Fibroblast of lung (primary cell): ENCODE data around the gene ZNF792. TPM values are rescaled to one million over a fixed set of nuclear protein-coding genes. Genes with fewer than 3 reads are reported as not detected.

Experiments used
- DNase-seq, 2 donors: peaks; one replicate each; pipeline versions ENCODE4 v3.0.0 to v3.0.0-alpha.2; 2010; ENCODE audit warnings: low read depth in 2 of 2
- H2AFZ ChIP-seq: 2 replicates; pipeline ENCODE4 v1.5.1; 2012; ENCODE audit warnings: low read length, control low read depth, inconsistent platforms
- H3K27ac ChIP-seq: 2 replicates; pipeline ENCODE4 v1.5.1; 2011; ENCODE audit warnings: low read length, control low read depth; ENCODE audit not compliant: insufficient read depth
- H3K27me3 ChIP-seq: 2 replicates; pipeline ENCODE4 v1.5.1; 2011; ENCODE audit warnings: mild to moderate bottlenecking, low read length; ENCODE audit not compliant: control insufficient read depth, insufficient read depth
- H3K36me3 ChIP-seq: 2 replicates; pipeline ENCODE4 v1.5.1; 2011; ENCODE audit warnings: low read length; ENCODE audit not compliant: control insufficient read depth, insufficient read depth
- H3K4me1 ChIP-seq: 2 replicates; pipeline ENCODE4 v1.5.1; 2011; ENCODE audit warnings: low read length; ENCODE audit not compliant: control insufficient read depth, insufficient read depth; ENCODE audit errors: extremely low read depth
- H3K4me2 ChIP-seq: 2 replicates; pipeline ENCODE4 v1.5.1; 2011; ENCODE audit warnings: low read length, control low read depth; ENCODE audit not compliant: insufficient read depth; ENCODE audit errors: extremely low read depth
- H3K4me3 ChIP-seq, 4 experiments: fragments of 200-600 bp in 1 of 4; sonication (generic) in 1 of 4; replicated peaks in 1 of 4; 2 replicates each; pipeline ENCODE4 v1.5.1; 2011 to 2016; ENCODE audit warnings: low read length in 4 of 4, low read depth in 3 of 4, mild to moderate bottlenecking in 3 of 4, control low read depth in 2 of 4, inconsistent platforms in 1 of 4, mixed read lengths in 1 of 4; ENCODE audit not compliant: insufficient read depth in 1 of 4; ENCODE audit errors: control extremely low read depth in 1 of 4
- H3K79me2 ChIP-seq: 2 replicates; pipeline ENCODE4 v1.5.1; 2012; ENCODE audit warnings: mild to moderate bottlenecking, low read length, inconsistent platforms; ENCODE audit not compliant: control insufficient read depth, insufficient read depth
- H3K9ac ChIP-seq: 2 replicates; pipeline ENCODE4 v1.5.1; 2011; ENCODE audit warnings: mild to moderate bottlenecking, low read length, control low read depth; ENCODE audit not compliant: insufficient read depth
- H3K9me3 ChIP-seq: 2 replicates; pipeline ENCODE4 v1.5.1; 2012; ENCODE audit warnings: low read depth, low read length; ENCODE audit not compliant: control insufficient read depth, insufficient read depth
- H4K20me1 ChIP-seq: 2 replicates; pipeline ENCODE4 v1.5.1; 2011; ENCODE audit warnings: low read length; ENCODE audit not compliant: control insufficient read depth, insufficient read depth; ENCODE audit errors: extremely low read depth
- EZH2 ChIP-seq: IDR thresholded peaks from 2 replicates; pipeline ENCODE4 v1.5.1; 2012; ENCODE audit warnings: low read length, control low read depth, mild to moderate bottlenecking; ENCODE audit errors: missing control alignments
- polyA plus RNA-seq, 2 donors: library from polyadenylated mRNA; depleted of rRNA in 1 of 2; stranded (reverse) in 1 of 2; unstranded in 1 of 2; fragments of >200 nt; gene quantifications; 2 replicates each; pipeline ENCODE4 v1.2.1, GENCODE V29; 2011 to 2012; ENCODE audit warnings: missing spikeins in 1 of 2
- total RNA-seq: library from RNA; depleted of rRNA; stranded (reverse); fragments of >200 nt; gene quantifications from 2 replicates; pipeline ENCODE4 v1.2.1, GENCODE V29; 2014
- TF ChIP-seq, protein P1 (sequence below), 2 donors: IDR thresholded peaks in 1 of 2; conservative IDR thresholded peaks in 1 of 2; 1 replicate in 1 of 2; 2 replicates in 1 of 2; pipeline ENCODE4 v1.5.1; 2011 to 2012; ENCODE audit warnings: low read length in 2 of 2, control low read depth in 1 of 2, inconsistent platforms in 1 of 2, low read depth in 1 of 2, mild to moderate bottlenecking in 1 of 2

The ZNF792 gene
- total and polyA plus RNA-seq, 2 donors (not counting 1 experiment from before 2014, with no cell fraction given): 1.7 to 5.0 TPM

DNA sequence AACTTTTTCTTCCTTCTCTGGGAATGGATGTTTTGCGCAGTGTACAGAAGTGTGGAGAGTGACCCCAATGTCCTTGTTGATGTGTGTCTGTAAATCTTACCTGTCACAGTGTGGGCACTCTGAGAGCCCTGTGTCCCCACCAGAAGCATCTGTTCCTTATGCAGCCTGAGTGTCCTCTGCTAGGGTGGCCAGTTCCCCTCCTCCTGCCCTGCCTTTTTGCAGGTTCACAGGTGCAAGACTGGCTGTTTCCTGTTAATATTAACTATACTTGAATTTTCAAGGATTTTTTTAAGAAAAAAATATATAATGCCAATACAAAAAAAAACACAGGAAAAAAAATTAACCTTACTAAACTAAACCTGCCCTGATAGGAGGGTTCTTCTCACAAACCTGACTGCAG lies 24.1 kb upstream of the ZNF792 start:
- Histone ChIP-seq H3K36me3 (no peaks in the 10 kb centered on the region), H3K9ac (no peak overlapping the region), H3K27me3 (no peaks in the 10 kb centered on the region), H3K9me3 (no peaks in the 10 kb centered on the region), H3K4me3 (no peak overlapping the region), H4K20me1 (no peaks in the 10 kb centered on the region), H3K79me2 (no peaks in the 10 kb centered on the region), H3K27ac (no peak overlapping the region), H3K4me1 (no peaks in the 10 kb centered on the region), H2AFZ (no peak overlapping the region), H3K4me2 (no peak overlapping the region)
- TF ChIP-seq EZH2: no peak
- TF ChIP-seq, protein P1, sequence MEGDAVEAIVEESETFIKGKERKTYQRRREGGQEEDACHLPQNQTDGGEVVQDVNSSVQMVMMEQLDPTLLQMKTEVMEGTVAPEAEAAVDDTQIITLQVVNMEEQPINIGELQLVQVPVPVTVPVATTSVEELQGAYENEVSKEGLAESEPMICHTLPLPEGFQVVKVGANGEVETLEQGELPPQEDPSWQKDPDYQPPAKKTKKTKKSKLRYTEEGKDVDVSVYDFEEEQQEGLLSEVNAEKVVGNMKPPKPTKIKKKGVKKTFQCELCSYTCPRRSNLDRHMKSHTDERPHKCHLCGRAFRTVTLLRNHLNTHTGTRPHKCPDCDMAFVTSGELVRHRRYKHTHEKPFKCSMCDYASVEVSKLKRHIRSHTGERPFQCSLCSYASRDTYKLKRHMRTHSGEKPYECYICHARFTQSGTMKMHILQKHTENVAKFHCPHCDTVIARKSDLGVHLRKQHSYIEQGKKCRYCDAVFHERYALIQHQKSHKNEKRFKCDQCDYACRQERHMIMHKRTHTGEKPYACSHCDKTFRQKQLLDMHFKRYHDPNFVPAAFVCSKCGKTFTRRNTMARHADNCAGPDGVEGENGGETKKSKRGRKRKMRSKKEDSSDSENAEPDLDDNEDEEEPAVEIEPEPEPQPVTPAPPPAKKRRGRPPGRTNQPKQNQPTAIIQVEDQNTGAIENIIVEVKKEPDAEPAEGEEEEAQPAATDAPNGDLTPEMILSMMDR (conservative IDR thresholded peaks at IDR 0.05 in 1 of 2, IDR thresholded peaks at IDR 0.05 in 1 of 2; ENCODE audit: low read depth in 1 of 2, low read length in 2 of 2): no peak
- DNase-seq: no peak

DNA sequence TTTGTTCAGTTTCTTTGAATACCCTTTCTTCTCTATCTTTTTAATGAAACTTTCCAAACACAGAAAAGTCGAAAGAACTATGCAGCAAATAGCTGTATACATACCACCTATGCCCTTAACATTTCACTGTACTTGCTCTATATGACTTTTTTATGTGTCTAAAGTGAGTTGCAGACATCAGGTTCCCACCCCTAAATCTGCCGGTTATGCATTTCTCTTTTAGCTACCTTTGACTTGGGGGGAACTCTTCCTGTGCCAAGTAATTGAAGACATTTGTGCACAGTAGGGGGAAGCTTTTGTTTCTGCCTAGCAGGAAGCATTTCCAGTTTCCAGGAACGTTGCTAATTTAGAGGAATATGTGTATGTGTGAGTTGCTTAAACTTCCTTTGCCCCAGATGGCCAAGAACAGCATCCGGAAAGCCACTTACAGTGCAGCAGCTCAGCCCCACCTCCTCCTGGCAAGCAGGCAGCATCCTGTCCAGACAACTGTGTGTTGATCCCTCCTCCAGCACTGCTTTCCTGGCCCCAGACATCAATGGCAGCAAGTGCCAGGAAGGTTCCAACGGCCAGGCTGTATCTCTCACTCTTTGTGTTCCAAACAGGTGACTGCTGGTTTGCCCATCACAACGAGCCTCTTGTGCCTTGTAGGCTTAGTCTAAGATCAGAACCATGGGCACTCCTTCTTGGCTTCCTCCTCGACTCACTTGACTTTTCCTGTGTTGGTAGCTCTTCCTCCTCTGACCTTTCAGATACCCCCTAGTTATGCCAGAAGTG lies 21.4 kb upstream of the ZNF792 start:
- Histone ChIP-seq H3K36me3 (no peaks in the 10 kb centered on the region), H2AFZ (peak overlapping the region; percentile 36), H3K4me3 (no peak overlapping the region), H3K9ac (no peak overlapping the region), H3K79me2 (no peaks in the 10 kb centered on the region), H3K4me1 (no peaks in the 10 kb centered on the region), H3K9me3 (no peaks in the 10 kb centered on the region), H3K4me2 (no peak overlapping the region), H4K20me1 (no peaks in the 10 kb centered on the region), H3K27me3 (no peaks in the 10 kb centered on the region), H3K27ac (no peak overlapping the region)
- peak; percentile 43 for DNase-seq
- TF ChIP-seq, protein P1 (conservative IDR thresholded peaks at IDR 0.05 in 1 of 2, IDR thresholded peaks at IDR 0.05 in 1 of 2; ENCODE audit: low read depth in 1 of 2, low read length in 2 of 2): no peak
- no peak for TF ChIP-seq EZH2

DNA sequence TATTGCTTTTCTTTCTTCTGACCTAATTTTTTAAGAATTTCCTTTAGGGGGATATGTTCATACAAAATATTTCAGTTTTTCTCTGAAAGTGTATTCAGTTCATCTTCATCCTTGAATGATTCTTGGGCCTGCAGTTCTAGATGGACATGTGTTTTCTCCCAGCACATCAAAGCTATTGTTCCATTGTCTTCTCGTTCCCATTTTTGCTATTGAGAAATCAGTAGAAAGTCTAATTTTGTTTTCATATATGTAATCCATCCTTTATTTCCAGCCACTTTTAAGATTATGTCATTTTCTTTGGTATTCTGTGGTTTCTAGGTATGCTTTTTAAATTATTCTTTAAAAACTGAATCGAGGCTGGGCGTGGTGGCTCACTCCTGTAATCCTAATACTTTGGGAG lies 20.3 kb upstream of the ZNF792 start:
- Histone ChIP-seq H3K36me3 (no peaks in the 10 kb centered on the region), H3K27me3 (no peaks in the 10 kb centered on the region), H3K4me2 (no peak overlapping the region), H3K79me2 (no peaks in the 10 kb centered on the region), H3K4me1 (no peaks in the 10 kb centered on the region), H3K9me3 (no peaks in the 10 kb centered on the region), H4K20me1 (no peaks in the 10 kb centered on the region), H2AFZ (no peak overlapping the region), H3K27ac (no peak overlapping the region), H3K4me3 (no peak overlapping the region), H3K9ac (no peak overlapping the region)
- DNase-seq: no peak
- TF ChIP-seq EZH2: no peak
